Nephron (organoid): ENCODE data around the gene PPFIBP1.
A peak's percentile ranks its signal among the peaks of the same experiment; 100 is the strongest.

Experiments used
- H3K27ac Mint-ChIP-seq, 3 experiments: 2 replicates each; pipeline ENCODE4 v1.8.0; 2020; ENCODE audit warnings: mixed read lengths in 3 of 3, mild to moderate bottlenecking in 2 of 3, moderate library complexity in 1 of 3
- H3K27me3 Mint-ChIP-seq: 2 replicates; pipeline ENCODE4 v1.8.0; 2021; ENCODE audit warnings: low read depth, mild to moderate bottlenecking, moderate library complexity, mixed read lengths
- H3K36me3 Mint-ChIP-seq: 2 replicates; pipeline ENCODE4 v1.8.0; 2020; ENCODE audit warnings: low read depth, mixed read lengths
- H3K4me1 Mint-ChIP-seq: 2 replicates; pipeline ENCODE4 v1.8.0; 2020; ENCODE audit warnings: mixed read lengths
- H3K4me3 Mint-ChIP-seq, 3 experiments: 2 replicates each; pipeline ENCODE4 v1.8.0; 2020; ENCODE audit warnings: mild to moderate bottlenecking in 3 of 3, mixed read lengths in 3 of 3, moderate library complexity in 2 of 3
- H3K9me3 Mint-ChIP-seq: 2 replicates; pipeline ENCODE4 v1.8.0; 2020; ENCODE audit warnings: mixed read lengths
- TF ChIP-seq, protein P1 (sequence below), 3 experiments: fragments of 200-600 bp; sonication (generic); IDR thresholded peaks; one replicate each; pipeline ENCODE4 v1.5.0; 2021; ENCODE audit warnings: antibody characterized with exemption in 3 of 3; ENCODE audit not compliant: unreplicated experiment in 3 of 3

The PPFIBP1 gene

DNA sequence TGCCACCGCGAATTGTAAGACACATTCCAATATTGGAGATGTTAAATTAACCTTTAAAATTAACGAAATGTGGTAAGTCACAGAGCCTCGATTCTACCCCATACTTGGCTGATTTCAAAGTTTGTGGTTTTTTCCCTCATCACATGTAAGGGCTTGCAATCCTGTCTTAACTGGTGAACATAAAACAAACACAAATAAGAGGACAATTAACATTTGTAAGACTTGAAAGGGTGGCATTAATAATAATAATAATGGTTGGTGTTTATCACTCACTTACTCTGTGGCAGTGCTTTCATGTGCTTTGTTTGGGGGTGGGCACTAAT is 26.6 kb downstream of the PPFIBP1 start:
- H3K27ac Mint-ChIP-seq: peak overlapping the region; percentile 47 to 64 (median 50)
- H3K4me1 Mint-ChIP-seq: peaks cover 70% of the 10 kb centered on the region
- H3K36me3 Mint-ChIP-seq: no peaks in the 10 kb centered on the region
- H3K27me3 Mint-ChIP-seq: no peaks in the 10 kb centered on the region
- no peak overlapping the region for H3K4me3 Mint-ChIP-seq
- no peaks in the 10 kb centered on the region for H3K9me3 Mint-ChIP-seq
- TF ChIP-seq, protein P1, sequence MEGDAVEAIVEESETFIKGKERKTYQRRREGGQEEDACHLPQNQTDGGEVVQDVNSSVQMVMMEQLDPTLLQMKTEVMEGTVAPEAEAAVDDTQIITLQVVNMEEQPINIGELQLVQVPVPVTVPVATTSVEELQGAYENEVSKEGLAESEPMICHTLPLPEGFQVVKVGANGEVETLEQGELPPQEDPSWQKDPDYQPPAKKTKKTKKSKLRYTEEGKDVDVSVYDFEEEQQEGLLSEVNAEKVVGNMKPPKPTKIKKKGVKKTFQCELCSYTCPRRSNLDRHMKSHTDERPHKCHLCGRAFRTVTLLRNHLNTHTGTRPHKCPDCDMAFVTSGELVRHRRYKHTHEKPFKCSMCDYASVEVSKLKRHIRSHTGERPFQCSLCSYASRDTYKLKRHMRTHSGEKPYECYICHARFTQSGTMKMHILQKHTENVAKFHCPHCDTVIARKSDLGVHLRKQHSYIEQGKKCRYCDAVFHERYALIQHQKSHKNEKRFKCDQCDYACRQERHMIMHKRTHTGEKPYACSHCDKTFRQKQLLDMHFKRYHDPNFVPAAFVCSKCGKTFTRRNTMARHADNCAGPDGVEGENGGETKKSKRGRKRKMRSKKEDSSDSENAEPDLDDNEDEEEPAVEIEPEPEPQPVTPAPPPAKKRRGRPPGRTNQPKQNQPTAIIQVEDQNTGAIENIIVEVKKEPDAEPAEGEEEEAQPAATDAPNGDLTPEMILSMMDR (IDR thresholded peaks at IDR 0.05; ENCODE audit: unreplicated experiment in 3 of 3): no peak

DNA sequence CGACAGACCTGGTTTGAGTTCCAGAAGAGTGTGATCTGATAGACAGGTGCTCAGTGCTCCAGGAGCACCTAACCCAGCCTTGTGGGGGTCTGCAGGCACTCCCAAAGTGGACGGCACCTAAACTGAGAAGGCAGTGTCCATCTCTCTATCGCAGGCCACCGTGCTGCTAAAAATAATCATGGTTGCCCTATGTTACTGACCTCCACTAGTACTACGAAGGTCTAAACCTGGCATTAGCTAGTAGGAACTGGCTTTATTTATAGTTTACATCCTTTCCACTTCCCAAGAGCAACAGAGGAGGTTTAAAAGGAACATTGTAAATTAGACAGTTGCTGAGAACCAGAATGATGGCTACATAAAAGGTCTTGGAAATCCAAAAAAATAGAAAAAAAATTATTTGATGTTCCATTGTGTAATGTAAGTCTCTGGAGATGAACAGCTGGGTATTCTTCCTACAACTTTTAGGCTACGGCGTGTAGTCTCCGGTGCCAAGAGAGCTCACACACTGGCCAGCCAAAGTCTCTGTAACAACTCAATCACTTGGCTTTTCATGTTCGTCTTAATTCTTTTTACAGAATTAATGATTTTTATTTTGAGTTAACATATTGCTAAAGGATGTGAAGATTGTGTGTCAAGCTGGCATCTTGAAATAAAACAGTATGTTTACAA is 27.3 kb downstream of the PPFIBP1 start:
- TF ChIP-seq, protein P1 (IDR thresholded peaks at IDR 0.05; ENCODE audit: unreplicated experiment in 3 of 3): no peak
- Mint-ChIP-seq H3K27me3 (no peaks in the 10 kb centered on the region), H3K36me3 (no peaks in the 10 kb centered on the region), H3K27ac (peak overlapping the region in 2 of 3 experiments; percentile 25 to 34), H3K4me3 (no peak overlapping the region), H3K9me3 (no peaks in the 10 kb centered on the region), H3K4me1 (peaks cover 72% of the 10 kb centered on the region)

DNA sequence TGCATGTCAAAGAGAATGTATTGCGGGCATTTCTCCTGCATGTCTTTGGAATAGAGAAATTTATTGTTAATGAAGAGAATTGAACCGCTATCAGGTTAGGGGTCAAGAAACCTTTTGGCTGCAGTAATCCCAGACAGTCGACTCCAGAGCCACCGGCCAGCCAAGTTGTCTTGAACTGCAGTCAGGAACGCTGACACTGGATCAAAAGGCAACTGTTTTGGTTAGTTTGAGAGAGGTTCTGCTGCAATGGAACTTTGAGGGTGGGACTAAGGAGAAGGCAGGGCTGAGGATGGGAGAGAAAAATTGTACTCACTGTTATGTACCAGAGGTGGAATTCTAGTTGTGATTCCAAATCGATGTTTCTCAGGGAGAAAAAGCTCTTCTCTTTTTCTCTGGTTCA is 28.2 kb downstream of the PPFIBP1 start:
- Mint-ChIP-seq H3K27me3 (no peaks in the 10 kb centered on the region), H3K4me1 (peaks cover 78% of the 10 kb centered on the region), H3K4me3 (peak overlapping the region in 1 of 3 experiments; percentile 39), H3K27ac (peak overlapping the region; percentile 87 to 96 (median 96)), H3K9me3 (no peaks in the 10 kb centered on the region), H3K36me3 (no peaks in the 10 kb centered on the region)
- TF ChIP-seq, protein P1 (IDR thresholded peaks at IDR 0.05; ENCODE audit: unreplicated experiment in 3 of 3): no peak

DNA sequence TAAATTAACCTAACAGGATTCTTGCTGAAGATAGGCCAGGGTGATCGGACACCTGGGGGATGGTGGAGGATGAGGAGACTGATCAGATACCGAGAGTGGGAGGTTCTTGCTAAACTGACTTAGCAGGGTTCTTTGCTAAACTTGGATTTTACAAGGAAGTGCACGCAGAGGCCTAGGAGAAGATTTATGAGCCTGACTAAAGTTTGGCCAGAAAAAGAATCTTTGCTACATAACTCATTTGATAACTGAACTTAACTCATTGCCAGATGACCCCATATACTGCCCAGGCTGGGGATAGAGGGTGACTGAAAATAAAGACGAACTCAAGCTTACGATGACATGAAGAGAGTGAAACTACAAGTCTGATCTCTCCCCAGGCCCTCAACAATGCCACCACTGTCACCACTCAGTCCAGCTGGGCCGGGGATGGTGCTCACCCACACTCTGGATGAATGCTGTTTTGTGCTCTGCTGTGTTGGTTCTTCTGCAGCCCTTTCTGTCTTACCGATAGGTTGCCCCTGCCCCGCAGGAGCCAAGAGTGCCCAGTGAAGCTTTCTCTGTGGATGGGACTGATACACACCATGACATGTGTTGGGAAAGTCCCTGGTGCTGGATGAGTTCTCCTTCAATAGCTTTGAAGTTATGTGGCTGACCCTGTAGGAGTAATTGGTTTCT is 29.0 kb downstream of the PPFIBP1 start:
- H3K27me3 Mint-ChIP-seq: no peaks in the 10 kb centered on the region
- H3K27ac Mint-ChIP-seq: peak overlapping the region; percentile 87 to 96 (median 96)
- H3K36me3 Mint-ChIP-seq: no peaks in the 10 kb centered on the region
- H3K9me3 Mint-ChIP-seq: no peaks in the 10 kb centered on the region
- TF ChIP-seq, protein P1 (IDR thresholded peaks at IDR 0.05; ENCODE audit: unreplicated experiment in 3 of 3): no peak
- H3K4me3 Mint-ChIP-seq: peak overlapping the region in 2 of 3 experiments; percentile 54 to 66
- peaks cover 80% of the 10 kb centered on the region for H3K4me1 Mint-ChIP-seq

DNA sequence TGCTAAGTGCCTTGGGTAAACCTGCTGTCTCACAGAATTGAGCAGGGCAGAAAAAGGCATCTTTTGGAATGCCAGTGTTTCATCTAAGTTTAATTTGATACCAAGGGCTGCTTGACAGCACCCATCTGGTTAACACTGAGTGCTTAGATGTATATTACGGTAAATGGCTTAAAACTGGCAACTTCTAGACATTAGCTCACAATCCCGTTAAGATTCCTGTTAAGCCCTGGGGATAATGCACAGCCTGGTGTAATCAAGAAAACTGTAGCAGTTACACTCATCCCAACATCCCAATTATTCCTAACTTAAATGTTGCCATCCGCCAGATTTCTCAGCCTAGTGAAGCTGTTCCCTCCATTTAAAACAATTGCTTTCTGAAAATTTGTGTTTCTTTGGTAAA is 29.9 kb downstream of the PPFIBP1 start:
- H3K27me3 Mint-ChIP-seq: no peaks in the 10 kb centered on the region
- H3K36me3 Mint-ChIP-seq: no peaks in the 10 kb centered on the region
- peaks cover 78% of the 10 kb centered on the region for H3K4me1 Mint-ChIP-seq
- TF ChIP-seq, protein P1 (IDR thresholded peaks at IDR 0.05; ENCODE audit: unreplicated experiment in 3 of 3): no peak
- H3K9me3 Mint-ChIP-seq: no peaks in the 10 kb centered on the region
- H3K4me3 Mint-ChIP-seq: peak overlapping the region in 2 of 3 experiments; percentile 29 to 64
- H3K27ac Mint-ChIP-seq: peak overlapping the region; percentile 87 to 96 (median 96)
